ENCODE measurements around the gene TUBB2B. TPM values are rescaled to one million over a fixed set of nuclear protein-coding genes. Genes with fewer than 3 reads are reported as not detected.

TUBB2B gene
- total and polyA plus RNA-seq, 9 of the 15 experiments (the other 6 are each of a cell fraction or from before 2014, with no cell fraction given) = 0.11 to 9.7 (median 4.6) TPM

DNA sequence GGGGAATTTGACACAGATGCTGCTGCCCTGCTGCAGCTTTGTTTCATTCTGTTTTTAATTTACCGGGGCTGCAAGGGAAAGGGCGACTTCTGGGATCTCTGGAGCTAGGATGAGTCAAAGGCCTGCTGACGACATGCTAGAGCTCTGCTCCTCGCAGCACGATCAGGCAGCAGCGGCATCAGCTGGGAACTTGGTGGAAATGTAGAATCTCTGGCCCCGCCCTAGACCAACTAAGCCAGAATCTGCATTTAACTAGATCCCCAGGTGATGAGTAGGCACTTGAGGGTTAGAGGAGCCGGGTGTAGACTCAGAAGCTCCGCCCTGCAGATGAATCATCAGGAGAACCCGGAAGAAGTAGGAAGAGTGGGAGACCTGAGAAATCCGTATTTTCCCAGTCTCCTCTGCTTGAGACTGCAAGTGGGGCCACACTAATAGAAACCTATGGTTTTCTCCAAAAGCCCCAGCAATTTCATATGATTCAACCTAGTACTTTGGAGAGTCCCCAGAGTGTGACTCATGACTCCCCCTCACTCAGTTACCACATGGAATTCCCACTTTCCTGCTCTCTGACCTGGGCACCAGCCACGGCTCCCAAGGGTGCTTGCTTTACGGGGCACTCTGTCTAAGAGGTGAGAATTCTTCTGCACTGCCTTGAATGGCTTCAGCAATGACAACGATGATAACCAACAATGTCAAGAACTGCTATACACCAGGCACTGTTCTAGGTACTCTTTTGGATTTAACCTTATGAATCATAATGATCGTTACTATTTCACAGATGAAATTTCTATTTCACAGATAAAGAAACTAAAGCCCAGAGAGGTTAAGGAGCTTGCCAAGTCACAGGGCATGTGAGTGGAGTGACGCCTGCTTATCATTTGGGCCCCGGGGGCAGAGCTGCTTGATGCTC, 18.1 kb downstream of the TUBB2B start (continued):
- TF ChIP-seq, protein P1, sequence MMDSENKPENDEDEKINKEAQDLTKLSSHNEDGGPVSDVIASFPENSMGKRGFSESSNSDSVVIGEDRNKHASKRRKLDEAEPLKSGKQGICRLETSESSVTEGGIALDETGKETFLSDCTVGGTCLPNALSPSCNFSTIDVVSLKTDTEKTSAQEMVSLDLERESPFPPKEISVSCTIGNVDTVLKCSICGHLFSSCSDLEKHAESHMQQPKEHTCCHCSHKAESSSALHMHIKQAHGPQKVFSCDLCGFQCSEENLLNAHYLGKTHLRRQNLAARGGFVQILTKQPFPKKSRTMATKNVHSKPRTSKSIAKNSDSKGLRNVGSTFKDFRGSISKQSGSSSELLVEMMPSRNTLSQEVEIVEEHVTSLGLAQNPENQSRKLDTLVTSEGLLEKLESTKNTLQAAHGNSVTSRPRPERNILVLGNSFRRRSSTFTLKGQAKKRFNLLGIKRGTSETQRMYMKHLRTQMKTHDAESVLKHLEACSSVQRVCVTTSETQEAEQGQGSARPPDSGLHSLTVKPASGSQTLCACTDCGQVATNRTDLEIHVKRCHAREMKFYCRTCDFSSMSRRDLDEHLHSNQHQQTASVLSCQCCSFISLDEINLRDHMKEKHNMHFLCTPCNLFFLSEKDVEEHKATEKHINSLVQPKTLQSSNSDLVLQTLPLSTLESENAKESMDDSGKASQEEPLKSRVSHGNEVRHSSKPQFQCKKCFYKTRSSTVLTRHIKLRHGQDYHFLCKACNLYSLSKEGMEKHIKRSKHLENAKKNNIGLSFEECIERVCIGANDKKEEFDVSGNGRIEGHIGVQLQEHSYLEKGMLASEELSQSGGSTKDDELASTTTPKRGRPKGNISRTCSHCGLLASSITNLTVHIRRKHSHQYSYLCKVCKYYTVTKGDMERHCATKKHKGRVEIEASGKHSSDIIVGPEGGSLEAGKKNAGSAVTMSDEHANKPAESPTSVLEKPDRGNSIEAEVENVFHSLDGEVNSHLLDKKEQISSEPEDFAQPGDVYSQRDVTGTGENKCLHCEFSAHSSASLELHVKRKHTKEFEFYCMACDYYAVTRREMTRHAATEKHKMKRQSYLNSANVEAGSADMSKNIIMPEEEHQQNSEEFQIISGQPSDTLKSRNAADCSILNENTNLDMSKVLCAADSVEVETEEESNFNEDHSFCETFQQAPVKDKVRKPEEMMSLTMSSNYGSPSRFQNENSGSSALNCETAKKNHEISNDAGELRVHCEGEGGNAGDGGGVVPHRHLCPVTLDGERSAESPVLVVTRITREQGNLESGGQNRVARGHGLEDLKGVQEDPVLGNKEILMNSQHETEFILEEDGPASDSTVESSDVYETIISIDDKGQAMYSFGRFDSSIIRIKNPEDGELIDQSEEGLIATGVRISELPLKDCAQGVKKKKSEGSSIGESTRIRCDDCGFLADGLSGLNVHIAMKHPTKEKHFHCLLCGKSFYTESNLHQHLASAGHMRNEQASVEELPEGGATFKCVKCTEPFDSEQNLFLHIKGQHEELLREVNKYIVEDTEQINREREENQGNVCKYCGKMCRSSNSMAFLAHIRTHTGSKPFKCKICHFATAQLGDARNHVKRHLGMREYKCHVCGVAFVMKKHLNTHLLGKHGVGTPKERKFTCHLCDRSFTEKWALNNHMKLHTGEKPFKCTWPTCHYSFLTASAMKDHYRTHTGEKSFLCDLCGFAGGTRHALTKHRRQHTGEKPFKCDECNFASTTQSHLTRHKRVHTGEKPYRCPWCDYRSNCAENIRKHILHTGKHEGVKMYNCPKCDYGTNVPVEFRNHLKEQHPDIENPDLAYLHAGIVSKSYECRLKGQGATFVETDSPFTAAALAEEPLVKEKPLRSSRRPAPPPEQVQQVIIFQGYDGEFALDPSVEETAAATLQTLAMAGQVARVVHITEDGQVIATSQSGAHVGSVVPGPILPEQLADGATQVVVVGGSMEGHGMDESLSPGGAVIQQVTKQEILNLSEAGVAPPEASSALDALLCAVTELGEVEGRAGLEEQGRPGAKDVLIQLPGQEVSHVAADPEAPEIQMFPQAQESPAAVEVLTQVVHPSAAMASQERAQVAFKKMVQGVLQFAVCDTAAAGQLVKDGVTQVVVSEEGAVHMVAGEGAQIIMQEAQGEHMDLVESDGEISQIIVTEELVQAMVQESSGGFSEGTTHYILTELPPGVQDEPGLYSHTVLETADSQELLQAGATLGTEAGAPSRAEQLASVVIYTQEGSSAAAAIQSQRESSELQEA (IDR thresholded peaks at IDR 0.05; ENCODE audit: low read depth) = no peak
- TF ChIP-seq, protein P2, sequence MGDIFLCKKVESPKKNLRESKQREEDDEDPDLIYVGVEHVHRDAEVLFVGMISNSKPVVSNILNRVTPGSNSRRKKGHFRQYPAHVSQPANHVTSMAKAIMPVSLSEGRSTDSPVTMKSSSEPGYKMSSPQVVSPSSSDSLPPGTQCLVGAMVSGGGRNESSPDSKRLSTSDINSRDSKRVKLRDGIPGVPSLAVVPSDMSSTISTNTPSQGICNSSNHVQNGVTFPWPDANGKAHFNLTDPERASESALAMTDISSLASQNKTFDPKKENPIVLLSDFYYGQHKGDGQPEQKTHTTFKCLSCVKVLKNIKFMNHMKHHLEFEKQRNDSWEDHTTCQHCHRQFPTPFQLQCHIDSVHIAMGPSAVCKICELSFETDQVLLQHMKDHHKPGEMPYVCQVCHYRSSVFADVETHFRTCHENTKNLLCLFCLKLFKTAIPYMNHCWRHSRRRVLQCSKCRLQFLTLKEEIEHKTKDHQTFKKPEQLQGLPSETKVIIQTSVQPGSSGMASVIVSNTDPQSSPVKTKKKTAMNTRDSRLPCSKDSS (IDR thresholded peaks at IDR 0.05; ENCODE audit: low read depth, partially characterized antibody) = no peak
- TF ChIP-seq ZZZ3 (IDR thresholded peaks at IDR 0.05) = no peak
- no peak for TF ChIP-seq HDGF (IDR thresholded peaks at IDR 0.05)
- TF ChIP-seq, protein P3, sequence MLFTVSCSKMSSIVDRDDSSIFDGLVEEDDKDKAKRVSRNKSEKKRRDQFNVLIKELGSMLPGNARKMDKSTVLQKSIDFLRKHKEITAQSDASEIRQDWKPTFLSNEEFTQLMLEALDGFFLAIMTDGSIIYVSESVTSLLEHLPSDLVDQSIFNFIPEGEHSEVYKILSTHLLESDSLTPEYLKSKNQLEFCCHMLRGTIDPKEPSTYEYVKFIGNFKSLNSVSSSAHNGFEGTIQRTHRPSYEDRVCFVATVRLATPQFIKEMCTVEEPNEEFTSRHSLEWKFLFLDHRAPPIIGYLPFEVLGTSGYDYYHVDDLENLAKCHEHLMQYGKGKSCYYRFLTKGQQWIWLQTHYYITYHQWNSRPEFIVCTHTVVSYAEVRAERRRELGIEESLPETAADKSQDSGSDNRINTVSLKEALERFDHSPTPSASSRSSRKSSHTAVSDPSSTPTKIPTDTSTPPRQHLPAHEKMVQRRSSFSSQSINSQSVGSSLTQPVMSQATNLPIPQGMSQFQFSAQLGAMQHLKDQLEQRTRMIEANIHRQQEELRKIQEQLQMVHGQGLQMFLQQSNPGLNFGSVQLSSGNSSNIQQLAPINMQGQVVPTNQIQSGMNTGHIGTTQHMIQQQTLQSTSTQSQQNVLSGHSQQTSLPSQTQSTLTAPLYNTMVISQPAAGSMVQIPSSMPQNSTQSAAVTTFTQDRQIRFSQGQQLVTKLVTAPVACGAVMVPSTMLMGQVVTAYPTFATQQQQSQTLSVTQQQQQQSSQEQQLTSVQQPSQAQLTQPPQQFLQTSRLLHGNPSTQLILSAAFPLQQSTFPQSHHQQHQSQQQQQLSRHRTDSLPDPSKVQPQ (CRISPR knock-in tag; IDR thresholded peaks at IDR 0.05; ENCODE audit: borderline replicate concordance) = no peak
- TF ChIP-seq SMARCA4 (IDR thresholded peaks at IDR 0.05) = peak; percentile 85
- no peak for TF ChIP-seq FOXJ3 (CRISPR knock-in tag; IDR thresholded peaks at IDR 0.05)
- no peak for TF ChIP-seq COPS2 (conservative IDR thresholded peaks at IDR 0.05)
- TF ChIP-seq ZNF551 (CRISPR knock-in tag; IDR thresholded peaks at IDR 0.05) = no peak
- no peak; the same call in 1 of the 2 replicates for TF ChIP-seq ETV1 (tag; conservative IDR thresholded peaks at IDR 0.05; ENCODE audit: low read depth)
- TF ChIP-seq CBFB (CRISPR knock-in tag; IDR thresholded peaks at IDR 0.05) = no peak
- TF ChIP-seq KLF6 (CRISPR knock-in tag; IDR thresholded peaks at IDR 0.05; ENCODE audit: borderline replicate concordance) = no peak; the same call in 1 of the 2 replicates
- TF ChIP-seq ZNF253 (CRISPR knock-in tag; conservative IDR thresholded peaks at IDR 0.05) = no peak
- no peak for TF ChIP-seq SREBF1 (IDR thresholded peaks at IDR 0.05; ENCODE audit: borderline replicate concordance, low read depth, low read length)
- no peak for TF ChIP-seq NCOA2 (IDR thresholded peaks at IDR 0.05; ENCODE audit: partially characterized antibody in 2 of 2)
- peak; percentile 69 for TF ChIP-seq ARID1B (IDR thresholded peaks at IDR 0.05)
